Sigmoid colon (tissue), 7 donors: ENCODE data around the gene FBXL20. TPM values are rescaled to one million over a fixed set of nuclear protein-coding genes. Genes with fewer than 3 reads are reported as not detected.
"Not testable (repeated sequence)": the region's sequence is repeated elsewhere in the genome, so short reads cannot be mapped to it uniquely, and the experiment has no call there.

Experiments
- DNase-seq: peaks from one replicate; pipeline ENCODE4 v3.0.0-alpha.2; 2019
- H3K27ac ChIP-seq, 4 donors: fragments of 200-600 bp; sonication (generic); one replicate each; pipeline ENCODE4 v1.5.1; 2016 to 2019; ENCODE audit warnings: mild to moderate bottlenecking in 1 of 4
- H3K27me3 ChIP-seq, 3 donors: fragments of 200-600 bp; sonication (generic); one replicate each; pipeline ENCODE4 v1.5.1; 2019; ENCODE audit warnings: mild to moderate bottlenecking in 1 of 3
- H3K36me3 ChIP-seq, 4 donors: fragments of 200-600 bp; sonication (generic); one replicate each; pipeline ENCODE4 v1.5.1; 2016 to 2019
- H3K4me1 ChIP-seq, 4 donors: fragments of 200-600 bp; sonication (generic); one replicate each; pipeline ENCODE4 v1.5.1; 2017 to 2019
- H3K4me3 ChIP-seq, 4 donors: fragments of 200-600 bp; sonication (generic); one replicate each; pipeline ENCODE4 v1.5.1; 2017 to 2019; ENCODE audit warnings: mild to moderate bottlenecking in 2 of 4, moderate library complexity in 1 of 4
- H3K9me3 ChIP-seq, 4 donors: fragments of 200-600 bp in 3 of 4; sonication (generic) in 3 of 4; one replicate each; pipeline versions ENCODE4 v1.5.1 to v1.6.1; 2013 to 2019
- EP300 ChIP-seq, 4 donors: sonication (generic); formaldehyde crosslinking; IDR thresholded peaks; one replicate each; pipeline ENCODE4 v1.6.1; 2017; ENCODE audit warnings: antibody characterized with exemption in 4 of 4
- POLR2A ChIP-seq, 2 donors: fragments of 450-650 bp; IDR thresholded peaks; one replicate each; pipeline ENCODE4 v1.6.1; 2016; ENCODE audit warnings: antibody characterized with exemption in 2 of 2, mild to moderate bottlenecking in 2 of 2, moderate library complexity in 2 of 2
- POLR2AphosphoS5 ChIP-seq, 4 donors: sonication (generic); formaldehyde crosslinking; IDR thresholded peaks; one replicate each; pipeline ENCODE4 v1.6.1; 2017; ENCODE audit warnings: antibody characterized with exemption in 4 of 4
- WGBS, 2 donors: extraction: QIAGEN DNeasy Blood & Tissue Kit; methylation state at CpG; one replicate each; pipeline ENCODE4 v1.1.7; 2013; 5-methylcytosine and 5-hydroxymethylcytosine counted together
- intact Hi-C: fragments of 100-400 bp; cut with DNase I; formaldehyde crosslinking; loops from one replicate; pipeline ENCODE4 v1.15.1; 2023
- polyA plus RNA-seq, 3 donors: library from polyadenylated mRNA; stranded (reverse); fragments of 200-250 nt; gene quantifications; one replicate each; pipeline ENCODE4 v1.2.3, GENCODE V29; 2013
- total RNA-seq, 4 donors: library from RNA; depleted of rRNA; stranded (reverse); fragments of >200 nt; gene quantifications; one replicate each; pipeline ENCODE4 v1.1.0, GENCODE V29; 2016
- TF ChIP-seq, protein P1 (sequence below), 4 experiments: fragments of 450-650 bp in 3 of 4; fragments of 200-600 bp in 1 of 4; IDR thresholded peaks; one replicate each; pipeline ENCODE4 v1.5.1; 2016 to 2019; ENCODE audit warnings: antibody characterized with exemption in 4 of 4, mild to moderate bottlenecking in 3 of 4, moderate library complexity in 2 of 4
- donor health status: healthy with polysubstance abuse.
- donor health status: Bipolar disorder and iron deficiency.
- donor health status: healthy.

FBXL20 gene
- total and polyA plus RNA-seq, 7 donors, result 1.8 to 26.0 (median 17.0) TPM

DNA sequence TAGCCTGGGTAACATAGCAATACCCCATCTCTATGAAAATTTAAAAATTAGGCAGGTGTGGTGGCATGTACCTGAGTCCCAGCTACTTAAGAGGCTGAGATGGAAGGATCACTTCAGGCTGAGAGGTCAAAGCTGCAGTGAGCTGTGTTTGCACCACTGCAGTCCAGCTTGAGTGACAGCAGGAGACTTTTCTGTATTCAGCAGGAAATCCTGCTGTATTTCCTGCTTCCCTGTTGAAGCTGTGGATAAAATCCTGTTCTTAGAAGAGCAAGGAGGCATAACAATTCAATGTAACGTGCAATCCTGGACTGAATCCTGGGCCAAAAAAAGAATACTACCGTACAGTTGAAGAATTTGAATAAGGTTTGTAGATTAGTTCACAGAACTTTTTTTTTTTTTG, 62.2 kb downstream of the FBXL20 start:
- H3K9me3 ChIP-seq, result no peaks in the 10 kb centered on the region
- no peak overlapping the region for H3K4me3 ChIP-seq
- intact Hi-C loops, result no loop called here
- peaks cover 0 to 30% (median 0%) of the 10 kb centered on the region in 4 donors for H3K36me3 ChIP-seq
- TF ChIP-seq POLR2AphosphoS5 (IDR thresholded peaks at IDR 0.05) (no peak), POLR2A (IDR thresholded peaks at IDR 0.05) (no peak), EP300 (IDR thresholded peaks at IDR 0.05) (no peak)
- TF ChIP-seq, protein P1, sequence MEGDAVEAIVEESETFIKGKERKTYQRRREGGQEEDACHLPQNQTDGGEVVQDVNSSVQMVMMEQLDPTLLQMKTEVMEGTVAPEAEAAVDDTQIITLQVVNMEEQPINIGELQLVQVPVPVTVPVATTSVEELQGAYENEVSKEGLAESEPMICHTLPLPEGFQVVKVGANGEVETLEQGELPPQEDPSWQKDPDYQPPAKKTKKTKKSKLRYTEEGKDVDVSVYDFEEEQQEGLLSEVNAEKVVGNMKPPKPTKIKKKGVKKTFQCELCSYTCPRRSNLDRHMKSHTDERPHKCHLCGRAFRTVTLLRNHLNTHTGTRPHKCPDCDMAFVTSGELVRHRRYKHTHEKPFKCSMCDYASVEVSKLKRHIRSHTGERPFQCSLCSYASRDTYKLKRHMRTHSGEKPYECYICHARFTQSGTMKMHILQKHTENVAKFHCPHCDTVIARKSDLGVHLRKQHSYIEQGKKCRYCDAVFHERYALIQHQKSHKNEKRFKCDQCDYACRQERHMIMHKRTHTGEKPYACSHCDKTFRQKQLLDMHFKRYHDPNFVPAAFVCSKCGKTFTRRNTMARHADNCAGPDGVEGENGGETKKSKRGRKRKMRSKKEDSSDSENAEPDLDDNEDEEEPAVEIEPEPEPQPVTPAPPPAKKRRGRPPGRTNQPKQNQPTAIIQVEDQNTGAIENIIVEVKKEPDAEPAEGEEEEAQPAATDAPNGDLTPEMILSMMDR (IDR thresholded peaks at IDR 0.05), result no peak
- H3K27ac ChIP-seq, result no peak overlapping the region
- H3K27me3 ChIP-seq, result no peaks in the 10 kb centered on the region
- no peaks in the 10 kb centered on the region for H3K4me1 ChIP-seq
- DNase-seq, result no peak
- 80 to 92% methylated on average over 2 of the region's 2 CpGs for WGBS, 2 donors

DNA sequence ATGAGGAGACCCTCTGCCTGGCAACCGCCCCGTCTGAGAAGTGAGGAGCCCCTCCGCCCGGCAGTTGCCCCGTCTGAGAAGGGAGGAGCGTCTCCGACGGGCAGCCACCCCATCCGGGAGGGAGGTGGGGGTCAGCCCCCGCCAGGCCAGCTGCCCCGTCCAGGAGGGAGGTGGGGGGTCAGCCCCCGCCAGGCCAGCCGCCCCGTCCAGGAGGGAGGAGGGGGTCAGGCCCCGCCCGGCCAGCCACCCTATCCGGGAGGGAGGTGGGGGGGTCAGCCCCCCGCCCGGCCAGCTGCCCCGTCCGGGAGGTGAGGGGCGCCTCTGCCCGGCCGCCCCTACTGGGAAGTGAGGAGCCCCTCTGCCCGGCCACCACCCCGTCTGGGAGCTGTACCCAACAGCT, 63.8 kb downstream of the FBXL20 start:
- DNase-seq, intact Hi-C loops, H3K4me3 ChIP-seq, H3K9me3 ChIP-seq, H3K4me1 ChIP-seq, H3K27ac ChIP-seq, H3K27me3 ChIP-seq: not testable (repeated sequence)
- peaks cover 0 to 25% (median 0%) of the 10 kb centered on the region in 4 donors for H3K36me3 ChIP-seq
- 95 to 97% methylated on average over 26 of the region's 26 CpGs for WGBS, 2 donors

DNA sequence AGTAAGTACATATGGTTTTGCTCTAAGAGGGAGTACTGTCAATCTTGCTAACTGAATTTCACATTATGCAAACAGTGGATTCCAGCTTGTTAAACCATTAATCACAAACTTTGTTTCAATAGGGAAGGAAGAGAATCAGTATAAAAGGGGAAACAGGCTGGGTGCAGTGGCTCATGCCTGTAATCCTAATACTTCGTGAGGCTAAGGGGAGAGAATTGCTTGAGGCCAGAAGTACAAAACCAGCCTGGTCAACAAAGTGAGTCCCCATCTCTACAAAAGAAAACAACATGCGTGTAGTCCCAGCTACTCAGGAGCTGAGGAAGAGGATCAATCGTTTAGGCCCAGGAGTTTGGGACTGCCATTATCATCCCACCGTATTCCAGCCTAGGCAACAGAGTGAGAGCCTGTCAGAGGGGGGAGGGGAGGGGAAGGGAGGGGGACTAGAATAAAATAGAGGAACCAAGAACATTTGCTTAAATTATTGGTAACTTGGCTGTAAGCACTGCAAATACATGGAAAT, 65.7 kb downstream of the FBXL20 start:
- Histone ChIP-seq H3K27ac (no peak overlapping the region), H3K4me3 (no peak overlapping the region), H3K27me3 (no peaks in the 10 kb centered on the region), H3K9me3 (no peaks in the 10 kb centered on the region), H3K4me1 (no peaks in the 10 kb centered on the region), H3K36me3 (peaks cover 0 to 9% (median 0%) of the 10 kb centered on the region in 4 donors)
- WGBS, 2 donors, result 63 to 86% methylated on average over 4 of the region's 4 CpGs
- no peak for TF ChIP-seq POLR2A (IDR thresholded peaks at IDR 0.05)
- no peak for TF ChIP-seq POLR2AphosphoS5 (IDR thresholded peaks at IDR 0.05)
- TF ChIP-seq, protein P1 (IDR thresholded peaks at IDR 0.05), result no peak
- no peak for TF ChIP-seq EP300 (IDR thresholded peaks at IDR 0.05)
- no peak for DNase-seq
- intact Hi-C loops, result no loop called here

DNA sequence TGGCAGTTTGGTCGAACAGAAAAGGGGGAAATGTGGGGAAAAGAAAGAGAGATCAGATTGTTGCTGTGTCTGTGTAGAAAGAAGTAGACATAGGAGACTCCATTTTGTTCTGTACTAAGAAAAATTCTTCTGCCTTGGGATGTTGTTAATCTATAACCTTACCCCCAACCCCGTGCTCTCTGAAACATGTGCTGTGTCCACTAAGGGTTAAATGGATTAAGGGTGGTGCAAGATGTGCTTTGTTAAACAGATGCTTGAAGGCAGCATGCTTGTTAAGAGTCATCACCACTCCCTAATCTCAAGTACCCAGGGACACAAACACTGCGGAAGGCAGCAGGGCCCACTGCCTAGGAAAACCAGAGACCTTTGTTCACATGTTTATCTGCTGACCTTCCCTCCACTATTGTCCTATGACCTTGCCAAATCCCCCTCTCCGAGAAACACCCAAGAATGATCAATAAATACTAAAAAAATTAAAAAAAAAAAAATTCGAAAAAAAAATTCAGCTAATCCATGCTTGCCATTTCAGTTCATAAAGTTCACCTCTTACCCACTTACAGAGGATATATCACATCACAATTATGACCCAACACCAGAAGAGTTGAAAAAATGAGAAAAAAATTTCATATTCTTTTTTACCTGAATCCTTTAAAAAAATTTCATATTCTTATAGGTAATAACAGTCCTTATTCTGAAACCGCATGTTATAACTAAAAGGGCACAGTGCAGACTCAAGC, 67.2 kb downstream of the FBXL20 start:
- H3K36me3 ChIP-seq, H3K9me3 ChIP-seq, H3K4me1 ChIP-seq, DNase-seq, H3K27me3 ChIP-seq, H3K4me3 ChIP-seq, intact Hi-C loops, H3K27ac ChIP-seq: not testable (repeated sequence)
- WGBS, 2 donors, result 88 to 90% methylated on average over 5 to 6 of the region's 6 CpGs

DNA sequence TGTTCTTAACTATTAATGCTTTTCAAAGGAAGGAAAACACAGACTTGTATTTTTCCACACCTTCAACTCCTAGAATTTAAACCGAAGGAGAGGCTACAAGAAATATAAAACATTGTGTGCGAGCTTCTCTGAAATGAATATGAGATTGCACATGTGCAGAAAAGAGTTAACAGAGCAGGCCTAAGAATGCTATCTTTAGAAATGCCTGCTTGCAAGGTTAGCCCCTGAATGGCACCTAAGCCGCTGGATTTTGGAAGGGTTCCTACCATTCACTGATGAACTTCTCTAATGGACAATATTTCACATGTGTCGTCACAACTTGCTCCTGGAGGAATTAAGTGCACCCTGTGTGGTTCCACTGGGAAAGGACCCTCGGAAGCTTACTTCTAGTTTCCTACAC, 69.3 kb downstream of the FBXL20 start:
- Histone ChIP-seq H3K4me1 (peaks cover 0 to 6% (median 2%) of the 10 kb centered on the region in 4 donors), H3K27ac (no peak overlapping the region), H3K4me3 (no peak overlapping the region), H3K27me3 (no peaks in the 10 kb centered on the region), H3K36me3 (no peaks in the 10 kb centered on the region), H3K9me3 (no peaks in the 10 kb centered on the region)
- intact Hi-C loops, result no loop called here
- TF ChIP-seq, protein P1 (IDR thresholded peaks at IDR 0.05), result no peak
- TF ChIP-seq POLR2AphosphoS5 (IDR thresholded peaks at IDR 0.05), result no peak
- TF ChIP-seq POLR2A (IDR thresholded peaks at IDR 0.05), result no peak
- TF ChIP-seq EP300 (IDR thresholded peaks at IDR 0.05), result no peak
- no peak for DNase-seq
- WGBS, 2 donors, result 94 to 98% methylated on average over 5 of the region's 5 CpGs

DNA sequence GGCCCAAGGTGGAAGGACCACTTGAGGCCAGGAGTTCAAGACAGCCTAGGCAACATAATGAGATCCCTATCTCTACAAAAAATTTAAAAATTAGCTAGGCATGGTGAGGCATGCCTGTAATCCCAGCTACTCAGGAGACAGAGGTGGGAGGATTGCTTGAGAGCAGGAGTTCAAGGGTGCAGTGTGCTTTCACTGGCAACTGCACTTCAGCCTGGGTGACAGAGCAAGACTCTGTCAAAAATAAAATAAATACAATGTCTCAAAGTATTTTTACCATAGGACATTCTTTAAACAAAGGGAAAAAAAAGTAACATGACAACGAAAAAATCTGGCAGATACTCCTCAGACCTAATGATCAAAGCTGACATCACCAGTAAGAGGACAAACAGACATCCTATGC, 72.6 kb downstream of the FBXL20 start:
- no peak for DNase-seq
- intact Hi-C loops, result no loop called here
- 72 to 89% methylated on average over 1 of the region's 1 CpG for WGBS, 2 donors
- Histone ChIP-seq H3K9me3 (no peaks in the 10 kb centered on the region), H3K27ac (no peak overlapping the region), H3K4me1 (peaks cover 0 to 6% (median 2%) of the 10 kb centered on the region in 4 donors), H3K27me3 (no peaks in the 10 kb centered on the region), H3K36me3 (no peaks in the 10 kb centered on the region), H3K4me3 (no peak overlapping the region)
- TF ChIP-seq, protein P1 (IDR thresholded peaks at IDR 0.05), result no peak
- TF ChIP-seq POLR2AphosphoS5 (IDR thresholded peaks at IDR 0.05) (no peak), EP300 (IDR thresholded peaks at IDR 0.05) (no peak), POLR2A (IDR thresholded peaks at IDR 0.05) (no peak)
